KMS-11 (cell line): Measurements from ENCODE around the gene CFAP141.
A peak's percentile ranks its signal among the peaks of the same experiment; 100 is the strongest.
"Not testable (repeated sequence)": the region's sequence is repeated elsewhere in the genome, so short reads cannot be mapped to it uniquely, and the experiment has no call there.

Experiments used
- H2AFZ ChIP-seq: fragments of 200-600 bp; sonication (generic); 2 replicates; pipeline ENCODE4 v1.6.1; 2016; ENCODE audit warnings: antibody characterized with exemption, mixed run types, low read depth
- H3K27ac ChIP-seq: fragments of 200-600 bp; sonication (generic); 2 replicates; pipeline ENCODE4 v1.6.1; 2016; ENCODE audit warnings: mild to moderate bottlenecking, mixed run types
- H3K27me3 ChIP-seq: fragments of 200-600 bp; sonication (generic); 2 replicates; pipeline ENCODE4 v1.6.1; 2017; ENCODE audit warnings: mild to moderate bottlenecking, low read depth, mixed run types, moderate library complexity; ENCODE audit not compliant: insufficient read depth
- H3K36me3 ChIP-seq: fragments of 200-600 bp; sonication (generic); 2 replicates; pipeline ENCODE4 v1.6.1; 2017; ENCODE audit warnings: mild to moderate bottlenecking, mixed run types; ENCODE audit not compliant: insufficient read depth
- H3K4me1 ChIP-seq: fragments of 200-600 bp; sonication (generic); 2 replicates; pipeline ENCODE4 v1.6.1; 2016; ENCODE audit warnings: mild to moderate bottlenecking, low read depth, mixed run types; ENCODE audit not compliant: poor library complexity, severe bottlenecking
- H3K4me2 ChIP-seq: fragments of 200-600 bp; sonication (generic); 2 replicates; pipeline ENCODE4 v1.7.0; 2016; ENCODE audit warnings: mild to moderate bottlenecking, mixed run types
- H3K4me3 ChIP-seq: fragments of 200-600 bp; sonication (generic); IDR thresholded peaks from 2 replicates; pipeline ENCODE4 v1.6.1; 2017; ENCODE audit warnings: low read depth, low read length, mixed read lengths; ENCODE audit not compliant: insufficient read depth
- H3K79me2 ChIP-seq: fragments of 200-600 bp; sonication (generic); 2 replicates; pipeline ENCODE4 v1.6.1; 2016; ENCODE audit warnings: low read depth, mixed run types; ENCODE audit not compliant: insufficient read depth
- H3K9ac ChIP-seq: fragments of 200-600 bp; sonication (generic); 2 replicates; pipeline ENCODE4 v1.6.1; 2016; ENCODE audit warnings: mild to moderate bottlenecking, mixed run types
- H4K20me1 ChIP-seq: fragments of 200-600 bp; sonication (generic); 2 replicates; pipeline ENCODE4 v1.6.1; 2016; ENCODE audit warnings: mild to moderate bottlenecking, mixed run types; ENCODE audit not compliant: insufficient read depth
- TF ChIP-seq, protein P1 (sequence below): fragments of 200-600 bp; sonication (generic); conservative IDR thresholded peaks from 2 replicates; pipeline ENCODE4 v1.6.1; 2017; ENCODE audit warnings: low read depth, mild to moderate bottlenecking, antibody characterized with exemption, low read length, moderate library complexity, mixed read lengths

CFAP141 gene

DNA sequence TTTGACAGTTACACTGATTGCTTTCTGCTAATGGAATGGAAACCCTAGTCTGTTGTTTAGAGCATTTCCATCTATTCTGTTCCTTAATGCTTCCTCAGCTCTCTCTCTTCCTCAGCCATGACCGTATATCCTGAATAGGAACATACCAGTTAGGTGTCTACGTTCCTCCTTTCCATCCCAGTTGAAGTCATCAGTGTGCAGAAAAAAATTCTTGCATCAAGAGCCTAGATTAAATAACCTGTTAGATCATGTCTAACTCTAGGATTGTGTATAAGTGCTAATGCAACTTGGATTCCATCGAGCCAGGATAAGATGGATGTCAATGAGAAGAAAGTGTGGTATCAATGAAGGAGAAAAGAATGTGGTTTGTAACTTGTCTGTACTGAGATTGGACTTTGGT lies 33.4 kb upstream of the CFAP141 start:
- no peak overlapping the region; the same call in 1 of the 2 replicates for H3K4me2 ChIP-seq
- peaks cover 19% of the 10 kb centered on the region; the same call in 1 of the 2 replicates for H4K20me1 ChIP-seq
- peaks cover 70% of the 10 kb centered on the region for H3K79me2 ChIP-seq
- no peak overlapping the region for H3K4me3 ChIP-seq
- no peak overlapping the region for H2AFZ ChIP-seq
- H3K4me1 ChIP-seq = peaks cover 31% of the 10 kb centered on the region
- H3K27me3 ChIP-seq = no peaks in the 10 kb centered on the region
- peak overlapping the region; percentile 0; the same call in 1 of the 2 replicates for H3K27ac ChIP-seq
- H3K36me3 ChIP-seq = peaks cover 89% of the 10 kb centered on the region; the same call in 1 of the 2 replicates
- no peak overlapping the region for H3K9ac ChIP-seq
- TF ChIP-seq, protein P1, sequence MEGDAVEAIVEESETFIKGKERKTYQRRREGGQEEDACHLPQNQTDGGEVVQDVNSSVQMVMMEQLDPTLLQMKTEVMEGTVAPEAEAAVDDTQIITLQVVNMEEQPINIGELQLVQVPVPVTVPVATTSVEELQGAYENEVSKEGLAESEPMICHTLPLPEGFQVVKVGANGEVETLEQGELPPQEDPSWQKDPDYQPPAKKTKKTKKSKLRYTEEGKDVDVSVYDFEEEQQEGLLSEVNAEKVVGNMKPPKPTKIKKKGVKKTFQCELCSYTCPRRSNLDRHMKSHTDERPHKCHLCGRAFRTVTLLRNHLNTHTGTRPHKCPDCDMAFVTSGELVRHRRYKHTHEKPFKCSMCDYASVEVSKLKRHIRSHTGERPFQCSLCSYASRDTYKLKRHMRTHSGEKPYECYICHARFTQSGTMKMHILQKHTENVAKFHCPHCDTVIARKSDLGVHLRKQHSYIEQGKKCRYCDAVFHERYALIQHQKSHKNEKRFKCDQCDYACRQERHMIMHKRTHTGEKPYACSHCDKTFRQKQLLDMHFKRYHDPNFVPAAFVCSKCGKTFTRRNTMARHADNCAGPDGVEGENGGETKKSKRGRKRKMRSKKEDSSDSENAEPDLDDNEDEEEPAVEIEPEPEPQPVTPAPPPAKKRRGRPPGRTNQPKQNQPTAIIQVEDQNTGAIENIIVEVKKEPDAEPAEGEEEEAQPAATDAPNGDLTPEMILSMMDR = no peak

DNA sequence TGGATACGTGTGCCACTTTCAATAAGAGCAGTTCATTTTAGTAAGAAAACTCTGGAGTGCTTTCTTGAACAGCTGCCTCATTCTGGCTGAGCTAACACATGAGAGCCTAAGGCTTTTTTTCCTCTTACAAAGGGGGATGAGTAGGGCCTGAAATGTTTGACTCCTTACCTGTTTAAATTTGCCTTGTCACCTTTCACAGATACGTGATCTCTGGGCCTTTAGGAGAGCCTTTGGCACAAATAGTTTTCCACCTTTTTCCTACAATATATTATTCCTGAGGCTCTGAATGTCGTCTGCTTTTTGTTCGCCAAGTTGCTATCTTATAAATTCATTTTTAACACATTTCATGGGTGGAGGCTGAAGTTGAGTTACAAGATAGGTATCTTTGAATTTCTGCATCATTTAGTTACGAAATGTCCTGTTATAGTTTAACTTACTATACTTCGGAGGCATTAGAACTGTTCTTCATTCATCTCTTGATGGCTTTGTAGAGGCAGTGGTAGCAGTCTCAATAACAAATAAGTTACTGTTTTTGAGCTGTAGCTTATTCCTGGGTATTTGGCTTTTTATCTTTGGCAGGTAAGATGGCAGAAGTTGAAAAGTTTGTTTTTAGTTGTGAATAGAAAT lies 31.9 kb upstream of the CFAP141 start:
- Histone ChIP-seq H2AFZ (no peak overlapping the region), H3K27ac (no peak overlapping the region), H3K4me2 (no peak overlapping the region), H4K20me1 (peaks cover 19% of the 10 kb centered on the region; the same call in 1 of the 2 replicates), H3K27me3 (no peaks in the 10 kb centered on the region), H3K4me1 (peaks cover 31% of the 10 kb centered on the region), H3K9ac (no peak overlapping the region), H3K36me3 (peaks cover 87% of the 10 kb centered on the region; the same call in 1 of the 2 replicates), H3K79me2 (peaks cover 73% of the 10 kb centered on the region), H3K4me3 (no peak overlapping the region)
- TF ChIP-seq, protein P1 = no peak

DNA sequence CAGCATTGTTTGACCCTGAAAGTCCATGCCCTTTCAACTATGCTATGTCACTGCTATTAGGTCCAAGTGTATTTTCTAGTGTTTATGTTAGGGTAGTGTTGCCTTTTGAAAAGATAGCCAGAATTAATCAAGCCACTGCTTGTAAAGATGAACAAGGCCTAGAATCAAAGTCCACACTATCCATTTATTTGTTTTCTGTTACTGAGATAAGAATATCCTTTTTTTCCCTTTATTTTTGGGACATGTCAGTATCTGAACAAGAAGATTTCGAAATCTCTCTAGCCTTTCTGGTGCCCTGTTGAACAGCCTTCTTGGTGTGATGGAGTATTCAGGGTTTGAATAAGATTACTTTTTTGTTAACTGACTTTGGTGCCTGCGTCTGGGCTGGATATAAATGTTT lies 31.3 kb upstream of the CFAP141 start:
- TF ChIP-seq, protein P1 = no peak
- no peak overlapping the region for H2AFZ ChIP-seq
- no peak overlapping the region for H3K4me3 ChIP-seq
- no peak overlapping the region for H3K9ac ChIP-seq
- H3K27me3 ChIP-seq = no peaks in the 10 kb centered on the region
- H3K36me3 ChIP-seq = peaks cover 83% of the 10 kb centered on the region; the same call in 1 of the 2 replicates
- H3K79me2 ChIP-seq = peaks cover 74% of the 10 kb centered on the region
- H4K20me1 ChIP-seq = peaks cover 13% of the 10 kb centered on the region; the same call in 1 of the 2 replicates
- H3K4me2 ChIP-seq = no peak overlapping the region
- H3K4me1 ChIP-seq = peaks cover 31% of the 10 kb centered on the region
- H3K27ac ChIP-seq = no peak overlapping the region

DNA sequence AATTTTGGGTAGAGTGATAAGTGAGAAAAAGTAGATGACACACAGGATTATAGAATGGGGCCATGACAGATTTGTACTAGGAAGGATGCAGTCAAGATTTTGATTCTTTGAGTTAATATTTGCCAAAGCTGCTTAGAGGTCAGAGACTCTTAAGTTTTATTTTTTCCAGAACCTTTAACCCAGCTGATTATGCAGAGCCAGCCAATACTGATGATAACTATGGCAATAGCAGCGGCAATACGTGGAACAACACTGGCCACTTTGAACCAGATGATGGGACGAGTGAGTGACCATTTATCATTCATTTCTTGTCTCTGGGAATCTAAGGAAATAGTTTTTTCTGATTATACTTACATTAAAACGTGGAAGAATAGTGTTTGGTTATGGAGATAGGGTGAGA lies 30.7 kb upstream of the CFAP141 start:
- no peak overlapping the region for H3K9ac ChIP-seq
- H4K20me1 ChIP-seq = 0 out of 2 replicates have a peak, but pooled peaks cover 12% of the 10 kb centered on the region
- H2AFZ ChIP-seq = no peak overlapping the region
- TF ChIP-seq, protein P1 = no peak
- no peak overlapping the region for H3K4me2 ChIP-seq
- H3K27me3 ChIP-seq = no peaks in the 10 kb centered on the region
- H3K27ac ChIP-seq = no peak overlapping the region
- H3K4me3 ChIP-seq = no peak overlapping the region
- H3K79me2 ChIP-seq = peaks cover 75% of the 10 kb centered on the region
- peaks cover 78% of the 10 kb centered on the region; the same call in 1 of the 2 replicates for H3K36me3 ChIP-seq
- peaks cover 31% of the 10 kb centered on the region for H3K4me1 ChIP-seq

DNA sequence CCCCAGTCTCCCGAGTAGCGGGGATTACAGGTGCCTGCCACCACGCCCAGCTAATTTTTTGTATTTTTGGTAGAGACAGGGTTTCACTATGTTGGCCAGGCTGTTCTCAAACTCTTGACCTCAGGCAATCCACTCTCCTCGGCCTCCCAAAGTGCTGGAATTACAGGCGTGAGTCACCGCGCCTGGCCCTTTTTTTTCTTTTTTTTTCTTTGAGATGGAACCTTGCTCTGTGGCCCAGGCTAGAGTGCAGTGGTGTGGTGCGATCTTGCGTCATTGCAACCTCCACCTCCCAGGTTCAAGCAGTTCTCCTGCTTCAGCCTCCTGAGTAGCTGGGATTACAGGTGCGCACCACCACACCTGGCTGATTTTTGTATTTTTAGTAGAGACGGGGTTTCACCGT lies 27.0 kb upstream of the CFAP141 start:
- not testable (repeated sequence) for H4K20me1 ChIP-seq, H3K4me1 ChIP-seq, H3K27me3 ChIP-seq, H2AFZ ChIP-seq, H3K9ac ChIP-seq, H3K27ac ChIP-seq, H3K4me3 ChIP-seq, H3K4me2 ChIP-seq
- Histone ChIP-seq H3K36me3 (peaks cover 82% of the 10 kb centered on the region; the same call in 1 of the 2 replicates), H3K79me2 (peaks cover 72% of the 10 kb centered on the region; the same call in 1 of the 2 replicates)

DNA sequence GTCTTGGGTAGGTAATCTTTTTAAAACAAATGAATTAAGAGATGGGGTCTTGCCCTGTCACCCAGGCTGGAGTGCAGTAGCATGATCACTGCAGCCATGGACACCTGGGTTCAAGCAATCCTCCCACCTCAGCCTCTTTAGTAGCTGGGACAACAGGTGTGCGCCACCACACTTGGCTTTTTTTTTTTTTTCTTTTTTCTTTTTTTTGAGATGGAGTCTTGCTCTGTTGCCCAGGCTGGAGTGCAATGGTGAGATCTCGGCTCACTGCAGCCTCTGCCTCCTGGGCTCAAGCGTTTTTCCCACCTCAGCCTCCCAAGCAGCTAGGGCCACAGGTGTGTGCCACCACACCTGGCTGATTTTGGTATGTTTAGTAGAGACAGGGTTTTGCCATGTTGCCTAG lies 25.0 kb upstream of the CFAP141 start:
- Histone ChIP-seq H3K79me2 (peaks cover 75% of the 10 kb centered on the region), H3K36me3 (peaks cover 76% of the 10 kb centered on the region; the same call in 1 of the 2 replicates)
- not testable (repeated sequence) for H3K4me1 ChIP-seq, H2AFZ ChIP-seq, H4K20me1 ChIP-seq, H3K9ac ChIP-seq, H3K4me2 ChIP-seq, H3K4me3 ChIP-seq, H3K27ac ChIP-seq, H3K27me3 ChIP-seq
